ENCODE results near the gene THAP7.
"Not testable (repeated sequence)": the region's sequence is repeated elsewhere in the genome, so short reads cannot be mapped to it uniquely, and the experiment has no call there.

The THAP7 gene

DNA sequence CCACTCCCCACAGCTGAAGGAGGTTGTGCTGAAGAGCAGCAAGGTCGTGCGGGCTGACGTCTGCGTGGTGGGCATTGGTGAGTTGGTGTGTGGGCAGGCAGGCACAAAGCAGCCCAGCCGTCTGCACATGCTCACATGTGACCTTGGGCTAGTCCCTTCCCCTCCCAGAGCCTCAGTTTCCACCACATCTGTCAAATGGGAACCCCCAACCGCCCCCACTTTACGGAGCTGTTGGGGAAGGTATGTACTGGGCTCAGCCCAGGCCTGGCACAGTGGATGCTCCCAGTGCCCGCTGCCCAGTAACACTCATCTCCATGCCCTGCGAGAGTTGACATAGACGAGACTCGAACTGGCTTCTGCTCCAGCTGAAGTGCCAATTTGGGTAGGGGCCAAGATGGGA, 24.9 kb downstream of the THAP7 start:
- DNase-seq, result no peak

DNA sequence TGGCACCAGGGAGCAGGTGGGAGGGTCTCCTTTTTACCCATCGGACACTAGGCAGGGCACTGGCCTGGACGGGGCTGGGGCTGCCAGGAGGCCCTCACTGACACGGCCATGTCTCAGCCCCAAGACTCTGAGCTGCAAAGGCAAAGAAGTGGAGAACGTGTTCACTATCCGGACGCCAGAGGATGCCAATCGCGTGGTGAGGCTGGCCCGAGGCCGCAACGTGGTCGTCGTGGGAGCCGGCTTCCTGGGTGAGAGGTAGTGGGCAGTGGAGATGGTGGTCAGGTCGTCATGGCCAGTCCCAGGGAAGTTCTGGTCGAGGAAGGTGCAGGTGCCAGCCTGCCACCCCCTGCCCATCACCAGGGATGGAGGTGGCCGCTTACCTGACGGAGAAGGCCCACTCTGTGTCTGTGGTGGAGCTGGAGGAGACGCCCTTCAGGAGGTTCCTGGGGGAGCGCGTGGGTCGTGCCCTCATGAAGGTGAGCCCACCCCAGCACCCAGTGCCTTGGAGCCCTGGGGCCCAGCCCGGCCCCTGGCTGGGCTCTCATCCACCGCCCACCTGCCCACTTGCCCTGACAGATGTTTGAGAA, 25.5 kb downstream of the THAP7 start:
- no peak for DNase-seq

DNA sequence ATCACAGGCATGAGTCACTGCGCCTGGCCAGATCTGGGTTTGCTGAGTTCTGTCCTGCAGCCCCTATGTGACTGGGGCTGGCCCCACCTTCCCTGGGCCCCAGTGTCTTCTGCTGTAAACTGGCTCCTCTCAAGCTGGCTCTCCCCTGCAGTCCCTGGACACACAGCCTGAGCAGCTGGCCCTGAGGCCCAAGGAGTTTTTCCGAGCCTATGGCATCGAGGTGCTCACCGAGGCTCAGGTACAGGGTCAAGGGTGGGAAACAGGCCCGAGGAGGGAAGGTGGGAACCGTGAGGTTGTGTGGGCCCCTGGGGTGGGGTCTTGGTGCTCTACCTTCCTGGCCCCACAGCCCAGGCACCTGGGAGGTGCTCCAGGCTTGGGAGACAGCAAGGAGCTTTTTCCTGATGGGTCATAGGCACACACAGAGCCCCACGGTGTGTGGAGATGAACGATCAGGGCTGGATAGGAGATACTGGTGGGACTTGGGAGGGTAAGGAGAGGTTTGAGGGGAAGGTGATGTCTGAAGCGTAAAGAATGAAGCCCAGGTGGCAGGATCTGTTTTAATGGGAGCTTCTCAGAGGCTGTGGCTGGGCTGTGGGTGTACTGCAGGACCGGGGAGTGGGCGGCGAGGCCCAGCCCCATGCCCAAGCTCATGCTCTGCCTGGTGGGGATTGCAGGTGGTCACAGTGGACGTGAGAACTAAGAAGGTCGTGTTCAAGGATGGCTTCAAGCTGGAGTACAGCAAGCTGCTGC, 26.2 kb downstream of the THAP7 start:
- DNase-seq, result no peak

DNA sequence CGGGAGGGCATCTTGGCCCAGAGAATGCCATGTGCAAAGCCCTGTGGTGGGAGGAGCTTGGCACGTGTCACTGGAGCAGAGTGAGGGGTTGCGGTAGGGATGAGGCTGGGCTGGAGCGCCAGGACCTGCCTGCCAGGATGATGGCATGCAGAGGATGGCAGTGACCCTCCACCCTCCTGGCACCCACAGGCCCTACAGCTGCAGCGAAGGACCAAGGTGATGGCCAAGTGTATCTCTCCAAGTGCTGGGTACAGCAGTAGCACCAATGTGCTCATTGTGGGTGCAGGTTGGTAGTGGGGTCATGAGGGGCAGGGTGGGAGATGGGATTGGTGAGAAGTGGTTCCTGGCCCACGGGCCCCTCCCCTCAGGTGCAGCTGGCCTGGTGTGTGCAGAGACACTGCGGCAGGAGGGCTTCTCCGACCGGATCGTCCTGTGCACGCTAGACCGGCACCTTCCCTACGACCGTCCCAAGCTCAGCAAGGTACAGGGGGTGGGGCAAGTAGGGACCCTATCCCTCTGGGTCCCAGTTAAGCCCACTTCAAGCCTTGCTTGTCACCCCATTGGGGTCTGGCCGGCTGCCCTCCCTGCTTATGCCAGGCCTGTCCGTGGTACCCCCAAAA, 27.5 kb downstream of the THAP7 start:
- no peak for DNase-seq

DNA sequence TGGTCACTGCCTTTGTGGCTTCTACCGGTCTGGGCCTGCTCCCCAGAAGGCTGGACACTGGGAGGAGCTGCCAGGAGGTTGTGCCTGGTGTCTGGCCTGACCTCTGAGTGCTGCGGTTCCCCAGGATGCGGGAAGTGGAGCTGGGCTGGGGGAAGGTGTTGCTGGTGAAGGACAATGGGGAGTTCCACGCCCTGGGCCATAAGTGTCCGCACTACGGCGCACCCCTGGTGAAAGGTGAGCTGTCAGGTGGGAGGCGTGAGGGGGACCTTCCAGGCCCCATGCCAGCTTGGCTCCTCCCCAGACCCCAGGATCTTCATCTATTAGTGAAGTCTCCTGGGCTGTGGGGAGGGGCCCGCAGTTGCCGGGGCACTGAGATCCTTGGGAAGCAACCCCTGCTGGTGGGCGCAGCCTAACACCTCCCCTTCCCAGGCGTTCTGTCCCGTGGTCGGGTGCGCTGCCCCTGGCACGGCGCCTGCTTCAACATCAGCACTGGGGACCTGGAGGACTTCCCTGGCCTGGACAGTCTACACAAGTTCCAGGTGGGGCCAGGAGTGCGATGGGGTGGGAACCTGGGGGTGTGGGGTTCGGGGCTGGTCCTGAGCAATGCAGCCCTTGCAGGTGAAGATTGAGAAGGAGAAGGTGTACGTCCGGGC, 28.2 kb downstream of the THAP7 start:
- no peak for DNase-seq

DNA sequence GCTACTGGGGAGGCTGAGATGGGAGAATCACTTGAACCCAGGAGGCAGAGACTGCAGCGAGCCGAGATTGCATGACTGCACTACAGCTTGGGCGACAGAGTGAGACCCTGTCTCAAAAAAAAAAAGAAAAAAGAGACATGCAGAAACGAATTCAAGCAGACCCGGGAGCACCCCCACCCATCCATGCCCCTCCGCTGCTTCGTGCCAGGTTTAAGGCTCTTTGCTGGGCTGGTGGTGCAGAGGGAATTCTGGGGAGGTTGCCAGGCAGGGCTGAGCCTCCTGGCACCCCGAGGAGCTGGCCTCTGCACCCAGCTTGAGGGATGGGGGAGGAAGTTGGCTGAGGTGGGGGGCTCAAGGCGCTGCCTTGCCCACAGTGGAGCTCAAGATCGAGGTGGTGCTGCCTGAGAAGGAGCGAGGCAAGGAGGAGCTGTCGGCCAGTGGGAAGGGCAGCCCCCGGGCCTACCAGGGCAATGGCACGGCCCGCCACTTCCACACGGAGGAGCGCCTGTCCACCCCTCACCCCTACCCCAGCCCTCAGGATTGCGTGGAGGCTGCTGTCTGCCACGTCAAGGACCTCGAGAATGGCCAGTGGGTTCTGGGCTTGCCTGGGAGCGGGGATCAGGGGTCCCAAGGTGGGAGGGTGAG, 28.9 kb downstream of the THAP7 start:
- no peak for DNase-seq

DNA sequence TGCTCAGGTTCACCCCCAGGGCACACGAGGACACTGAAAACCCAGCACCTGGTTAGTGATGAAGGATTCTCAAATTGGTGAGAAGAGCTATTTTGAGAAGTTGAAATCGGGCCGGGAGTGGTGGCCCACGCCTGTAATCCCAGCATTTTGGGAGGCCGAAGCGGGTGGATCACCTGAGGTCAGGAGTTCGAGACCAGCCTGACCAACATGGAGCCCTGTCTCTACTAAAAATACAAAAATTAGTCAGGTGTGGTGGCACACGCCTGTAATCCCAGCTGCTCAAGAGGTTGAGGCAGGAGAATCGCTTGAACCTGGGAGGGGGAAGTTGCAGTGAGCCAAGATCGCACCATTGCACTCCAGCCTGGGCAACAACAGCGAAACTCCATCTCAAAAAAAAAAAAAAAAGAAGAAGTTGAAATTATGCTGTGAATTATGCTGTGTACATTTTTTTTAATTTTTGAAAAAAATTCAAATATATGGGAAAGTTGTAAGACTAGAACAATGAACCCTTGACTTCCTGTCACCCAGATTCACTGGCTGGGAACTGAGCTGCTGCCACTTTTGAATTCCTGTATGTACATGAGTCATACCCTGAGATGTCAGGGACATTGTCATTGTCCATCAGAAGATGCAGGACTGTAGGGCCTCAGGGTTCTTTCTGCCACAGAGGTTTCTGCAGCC, 29.8 kb downstream of the THAP7 start:
- DNase-seq, result not testable (repeated sequence)

DNA sequence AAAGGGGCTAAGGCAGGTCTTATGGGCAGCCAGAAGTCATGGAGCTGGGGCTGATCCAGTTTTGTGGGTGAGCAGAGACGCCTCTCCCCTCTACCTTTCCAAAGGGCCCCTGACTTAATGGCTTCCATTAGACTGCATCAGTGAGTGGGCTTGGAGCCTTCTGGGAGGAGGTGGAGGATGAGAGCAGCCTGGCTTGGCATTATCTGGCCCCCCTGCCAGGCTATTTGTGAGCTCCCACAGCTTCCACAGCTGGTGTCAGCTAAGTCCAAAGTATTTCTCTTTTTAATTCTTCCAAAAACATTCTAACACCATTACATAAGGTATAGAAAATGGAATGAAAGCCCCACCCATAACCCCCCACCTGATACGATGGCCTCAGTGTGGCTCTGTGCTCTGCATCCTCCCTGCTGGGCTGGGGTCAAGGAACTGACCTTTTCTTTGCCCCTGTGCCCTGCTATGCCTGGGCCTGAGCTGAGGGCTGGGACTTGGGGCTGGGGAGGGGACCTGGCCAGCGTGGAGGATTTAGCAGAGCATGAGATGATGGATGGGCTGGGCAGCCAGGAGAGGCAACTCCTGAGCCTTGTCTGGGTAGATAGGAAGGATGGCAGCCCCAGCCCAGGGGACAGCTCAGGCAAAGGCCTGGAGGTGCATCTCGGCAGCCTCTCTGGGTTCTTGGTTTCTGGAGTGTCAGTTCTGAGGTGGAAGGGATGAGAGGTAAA, 30.8 kb downstream of the THAP7 start:
- no peak for DNase-seq

DNA sequence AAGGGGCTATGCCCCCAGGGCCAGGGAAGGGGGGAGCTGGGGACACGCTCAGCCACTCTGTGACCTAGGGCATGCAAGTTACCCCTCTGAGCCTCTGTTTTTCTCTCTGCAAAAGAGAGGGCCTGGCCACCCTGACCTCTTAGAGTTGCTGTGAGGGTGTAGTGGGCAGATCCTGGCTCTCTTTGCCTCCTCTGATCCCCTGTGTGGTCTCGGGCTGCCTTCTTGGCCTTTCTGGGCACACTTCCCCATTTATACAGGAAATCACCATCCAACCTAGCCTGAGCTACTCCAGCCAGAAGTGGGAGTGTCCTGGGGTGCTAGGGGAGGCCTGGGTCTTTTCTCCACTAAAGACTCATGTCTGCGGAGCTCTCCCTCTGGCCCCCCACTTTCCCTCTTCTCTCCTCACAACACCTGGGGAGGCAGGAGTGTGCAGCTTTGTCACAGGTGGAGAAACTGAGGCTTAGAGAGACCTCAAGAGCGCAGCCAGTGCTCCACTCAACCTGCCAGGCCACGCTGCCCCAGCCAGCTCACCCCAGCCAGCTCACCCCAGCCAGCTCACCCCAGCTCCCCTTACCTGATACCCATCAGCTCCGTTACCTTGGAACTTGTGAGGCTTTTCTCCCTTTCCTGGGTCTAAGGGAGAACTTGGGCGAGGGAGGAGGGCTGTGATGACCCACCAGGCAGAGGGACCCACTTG, 33.5 kb downstream of the THAP7 start:
- DNase-seq, result no peak

DNA sequence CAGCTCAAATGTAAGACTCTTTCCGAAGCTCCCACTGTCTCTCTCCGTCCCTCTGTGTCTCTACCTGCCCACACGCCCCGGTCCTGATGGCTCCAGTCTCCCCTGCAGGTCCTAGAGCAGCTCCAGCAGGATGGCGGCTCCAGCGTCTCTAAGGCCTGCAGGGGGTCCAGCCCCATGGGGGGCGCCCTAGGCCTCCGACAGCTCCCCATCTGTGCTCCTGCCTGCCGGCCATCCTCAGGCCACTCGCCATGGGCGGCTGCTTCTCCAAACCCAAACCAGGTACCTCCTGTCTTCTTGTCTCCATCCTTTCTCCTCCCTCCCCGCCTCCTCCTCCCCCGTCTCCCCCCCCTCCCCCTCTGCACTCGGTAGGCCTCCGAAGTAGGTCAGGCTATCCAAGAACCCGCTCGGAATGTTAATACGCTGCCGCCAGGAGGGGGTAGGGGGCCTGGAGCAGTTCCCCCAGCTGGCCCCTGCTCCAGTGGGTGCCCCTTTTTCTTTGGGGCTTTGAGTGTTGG, 34.2 kb downstream of the THAP7 start:
- DNase-seq, result no peak

DNA sequence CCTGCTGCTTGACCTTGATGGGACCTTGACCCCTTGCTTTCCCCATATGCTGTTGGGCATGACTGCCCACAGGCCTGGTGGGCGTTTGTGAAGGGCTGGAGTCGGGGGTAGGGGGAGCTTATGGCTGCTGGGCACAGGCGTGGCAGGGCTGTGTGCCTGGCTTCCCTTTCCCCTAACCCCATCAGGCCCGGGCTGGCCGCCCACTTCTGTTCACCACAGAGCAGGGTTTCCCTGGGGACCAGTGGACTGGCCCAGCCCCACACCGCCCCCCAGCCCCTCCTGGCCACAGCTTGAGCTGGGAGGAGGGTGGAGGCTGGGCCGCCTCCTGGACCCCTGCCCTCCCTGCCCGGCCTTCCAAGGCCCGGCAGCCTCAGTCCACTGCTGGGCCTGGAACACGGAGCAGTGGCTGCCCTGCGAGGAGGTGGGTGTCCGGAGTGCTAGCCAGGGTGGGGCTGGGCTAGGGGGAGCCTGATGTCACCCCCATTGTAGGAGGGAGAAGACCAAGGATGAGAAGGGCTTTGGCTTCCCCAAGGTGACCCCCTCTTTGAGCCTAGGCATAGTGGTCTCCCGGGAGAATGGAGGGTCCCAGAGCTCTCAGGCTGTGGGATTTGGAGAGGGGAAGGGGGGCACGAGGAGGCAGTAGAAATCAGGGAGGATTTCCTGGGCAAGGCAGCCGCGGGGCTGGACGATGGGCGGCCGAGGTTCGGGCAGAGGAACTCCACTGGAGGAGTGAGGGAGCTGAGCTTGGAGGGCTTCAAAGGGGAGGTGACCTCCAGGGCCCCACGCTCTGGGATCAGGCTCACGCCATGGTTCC, 34.8 kb downstream of the THAP7 start, which contains the start of gene AIFM3:
Gene AIFM3, plus strand, starts transcription at position 373 of the 814 bp plus-strand sequence. CDS start 690 bp downstream, outside the sequence.
- no peak for DNase-seq

DNA sequence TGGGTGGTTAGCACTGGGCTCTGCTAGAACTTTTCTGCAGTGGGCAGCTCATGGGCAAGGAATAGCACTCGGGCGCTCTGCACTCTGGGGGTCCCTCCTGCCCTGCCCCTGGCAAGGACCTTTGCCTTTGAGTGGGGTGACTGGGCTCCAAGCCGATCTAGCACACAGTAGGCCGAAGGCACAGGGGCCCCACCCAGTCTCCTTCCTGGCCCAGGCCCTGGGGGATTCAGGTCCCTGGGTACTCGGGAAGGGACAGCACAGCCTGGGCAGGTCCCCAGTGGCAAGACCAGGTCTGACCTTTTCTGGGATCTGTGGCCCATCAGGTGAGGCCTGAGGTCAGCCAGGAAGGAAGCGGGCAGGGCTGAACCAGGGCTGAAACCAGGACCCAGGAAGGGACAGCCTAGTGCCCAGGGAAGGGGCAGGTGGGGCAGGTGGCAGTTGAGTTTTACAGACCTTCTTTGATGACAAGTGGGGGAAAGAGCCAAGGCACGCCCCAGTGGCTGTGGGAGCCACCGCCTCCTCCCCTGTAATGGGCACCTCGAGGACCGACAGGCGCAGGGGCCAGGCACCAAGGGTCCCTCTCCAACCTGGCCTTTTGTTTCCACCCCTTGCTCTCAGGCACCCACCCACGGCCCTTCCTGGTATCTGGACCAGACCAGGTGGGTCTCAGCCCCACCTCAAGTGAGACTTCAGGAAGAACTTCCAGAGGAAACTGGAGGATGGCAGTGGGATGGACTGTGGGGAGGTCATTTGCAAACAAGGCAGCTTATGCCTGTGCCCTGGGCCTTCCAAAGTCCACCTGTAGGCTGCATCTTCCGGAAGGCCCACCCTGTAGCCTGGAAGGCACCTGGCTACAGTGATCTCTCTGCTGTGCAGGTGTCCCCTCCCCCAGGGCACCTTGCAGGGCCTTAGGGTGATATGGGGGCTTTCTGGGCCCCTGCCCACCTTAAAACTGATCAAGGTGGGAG, 35.7 kb downstream of the THAP7 start:
- DNase-seq, result no peak

DNA sequence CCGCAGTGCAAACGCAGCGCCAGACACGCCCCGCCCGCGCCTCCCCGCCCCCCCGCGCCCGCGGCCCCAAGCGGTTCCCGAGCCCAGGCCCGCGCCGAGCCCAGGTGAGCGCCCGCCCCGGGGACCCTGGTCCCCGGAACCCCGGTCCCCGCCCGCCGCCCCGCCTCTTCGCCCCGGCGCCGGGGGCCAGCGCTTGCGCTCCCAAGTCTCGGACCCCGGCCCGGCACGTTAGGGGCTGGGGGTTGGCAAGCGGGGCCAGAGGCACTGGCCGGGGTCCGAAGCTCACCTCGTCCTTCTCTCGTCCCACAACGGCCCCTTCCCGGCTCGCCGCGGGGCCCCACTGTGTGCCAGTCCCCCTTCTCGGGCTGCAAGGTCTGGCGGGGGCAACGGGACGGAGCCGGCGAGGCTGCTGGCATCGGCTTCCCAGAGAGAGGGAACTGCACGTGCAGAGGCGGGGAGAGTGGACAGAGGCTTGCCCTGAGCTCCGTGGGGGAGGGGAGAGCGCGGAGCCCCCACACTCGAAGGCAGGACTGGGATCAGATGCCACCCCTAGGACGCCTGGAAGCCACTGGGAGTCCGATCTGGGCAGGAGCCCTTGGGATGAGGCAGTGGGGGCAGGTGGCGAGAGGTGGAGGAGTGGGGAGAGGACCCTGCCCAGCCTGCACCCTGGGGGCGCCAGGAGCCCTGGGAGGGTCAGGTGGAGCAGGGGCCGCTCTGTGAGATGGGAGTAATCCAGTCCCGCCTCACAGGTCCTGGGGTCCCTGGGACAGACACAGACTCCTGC, 36.6 kb downstream of the THAP7 start:
- DNase-seq, result no peak

DNA sequence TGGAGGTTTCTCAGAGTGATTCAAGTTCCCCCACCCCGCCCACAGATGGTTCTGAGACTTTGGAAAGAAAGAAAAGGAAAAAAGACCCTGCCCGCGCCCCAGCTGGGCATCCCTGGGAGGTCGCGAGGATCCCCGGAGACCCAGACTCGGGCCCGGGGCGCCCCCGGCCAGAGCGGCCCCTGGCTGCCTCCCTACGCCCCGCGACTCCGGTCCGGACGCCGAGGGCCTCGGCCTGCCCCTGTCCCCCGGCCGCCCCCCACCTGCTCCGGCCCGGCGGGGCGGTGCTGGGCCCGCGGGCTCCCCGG, 37.2 kb downstream of the THAP7 start:
- no peak for DNase-seq

DNA sequence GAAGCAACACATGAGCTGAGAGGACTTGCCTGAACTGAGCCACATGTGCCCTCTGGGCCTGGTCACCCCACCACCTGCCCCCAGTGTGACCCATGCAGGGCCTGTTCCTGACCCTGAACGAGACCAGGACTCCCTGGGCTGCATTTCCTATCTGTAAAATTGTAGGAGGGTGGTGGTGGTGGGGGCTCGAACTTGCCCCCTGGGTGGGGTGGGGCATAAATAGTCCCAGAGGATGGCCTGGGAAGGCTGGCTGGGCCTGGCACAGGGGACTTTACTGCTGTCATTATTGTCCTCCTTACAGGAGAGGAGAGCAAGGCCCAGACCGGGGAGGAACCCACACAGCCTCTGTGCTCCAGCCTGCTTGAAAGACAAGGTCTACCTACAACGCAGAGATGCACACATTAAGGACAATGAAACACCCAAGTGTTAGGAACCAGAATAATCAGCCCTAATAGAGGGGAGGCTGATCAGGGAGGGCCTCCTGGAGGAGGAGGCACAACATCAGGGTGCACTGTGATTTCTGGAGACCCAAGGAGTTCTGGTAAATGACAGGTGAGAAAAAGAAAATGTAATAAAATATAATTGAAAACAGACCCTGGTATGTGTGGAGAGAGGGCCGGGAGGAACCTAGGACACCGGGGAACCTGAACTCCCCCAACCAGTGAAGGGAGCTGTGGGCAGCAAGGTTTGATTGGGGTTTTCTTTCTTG, 37.7 kb downstream of the THAP7 start:
- DNase-seq, result no peak

DNA sequence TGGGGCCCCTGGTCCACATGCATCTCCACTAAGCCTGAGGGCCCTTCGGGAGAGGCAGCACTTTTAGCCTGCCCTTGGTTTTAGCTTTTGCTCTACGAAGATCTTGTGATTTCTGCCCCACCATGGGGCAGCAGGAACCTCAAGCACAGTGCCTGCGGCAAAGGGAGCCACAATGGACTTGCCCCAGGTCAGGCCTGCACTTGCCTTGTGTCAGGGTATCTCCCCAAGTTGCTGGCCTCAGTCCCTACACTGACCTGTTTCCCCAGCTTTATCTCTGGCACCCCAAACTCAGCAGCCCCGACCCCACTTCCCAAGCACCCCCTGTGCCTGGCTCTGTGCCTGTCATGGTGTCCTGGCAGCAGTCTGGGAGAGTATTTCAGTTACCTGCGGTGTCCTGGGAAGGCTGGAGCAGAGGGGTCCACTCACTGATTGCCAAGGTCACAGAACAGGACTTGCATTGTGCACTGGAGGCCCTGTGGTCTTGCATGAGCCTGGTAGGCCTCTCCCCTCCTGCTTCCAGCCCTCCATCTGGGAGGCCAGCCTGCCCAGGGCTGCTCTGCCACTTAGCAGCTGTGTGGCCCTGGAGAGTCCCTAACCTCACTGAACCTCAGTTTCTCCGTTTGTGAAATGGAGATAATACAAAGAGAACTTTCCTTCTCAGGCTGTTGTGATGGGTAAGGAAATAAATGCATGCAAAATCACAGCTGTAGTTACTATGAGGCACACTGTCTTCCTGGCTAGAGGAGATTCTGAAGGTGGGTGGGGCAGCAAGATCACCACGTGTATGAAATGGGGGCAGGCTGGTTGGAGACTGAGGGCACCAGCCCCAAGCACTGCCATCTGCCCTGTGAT, 38.5 kb downstream of the THAP7 start:
- DNase-seq, result no peak

All from activated CD4-positive, alpha-beta T cell treated with anti-CD3 and anti-CD28 coated beads, Interleukin-10, Interleukin-2, amounts not matched to agents 100 ng/mL and 50 ng/mL, durations not matched to agents 16 hours and 8 hours (primary cell).